NCI-H2081 treated with DMSO at 0.1 percent for 48 hours (cell line): ENCODE results near the gene ZDHHC14.
"Not testable (repeated sequence)": the region's sequence is repeated elsewhere in the genome, so short reads cannot be mapped to it uniquely, and the experiment has no call there.

Experiments
- DNase-seq: peaks from one replicate; lab custom pipeline; 2025; lab: John Stamatoyannopoulos, UW

The ZDHHC14 gene

GRCh38 chr6:157380779-157381561 is at the start of gene ZDHHC14:
Gene ZDHHC14 (plus strand): TSS chr6:157381190.
- DNase-seq: no peak

GRCh38 chr6:157332813-157333212 is 48.2 kb upstream of the ZDHHC14 start:
- DNase-seq: no peak

GRCh38 chr6:157333537-157333936 is 47.5 kb upstream of the ZDHHC14 start:
- no peak for DNase-seq

- no peak for DNase-seq
Observed at GRCh38 chr6:157333956-157334355, 47.0 kb upstream of the ZDHHC14 start.

- no peak for DNase-seq
Observed at GRCh38 chr6:157335829-157336228, 45.2 kb upstream of the ZDHHC14 start.

GRCh38 chr6:157337276-157337675 is 43.7 kb upstream of the ZDHHC14 start:
- DNase-seq: not testable (repeated sequence)

GRCh38 chr6:157337751-157338150 is 43.2 kb upstream of the ZDHHC14 start:
- DNase-seq: no peak

GRCh38 chr6:157339432-157339831 is 41.6 kb upstream of the ZDHHC14 start:
- DNase-seq: no peak

GRCh38 chr6:157343732-157344131 is 37.3 kb upstream of the ZDHHC14 start:
- no peak for DNase-seq

- no peak for DNase-seq
Observed at GRCh38 chr6:157346373-157346772, 34.6 kb upstream of the ZDHHC14 start.

- no peak for DNase-seq
Observed at GRCh38 chr6:157358287-157358686, 22.7 kb upstream of the ZDHHC14 start.

- DNase-seq: no peak
Observed at GRCh38 chr6:157361886-157362285, 19.1 kb upstream of the ZDHHC14 start.

GRCh38 chr6:157364705-157365104 is 16.3 kb upstream of the ZDHHC14 start:
- no peak for DNase-seq

GRCh38 chr6:157366648-157367047 is 14.3 kb upstream of the ZDHHC14 start:
- no peak for DNase-seq

GRCh38 chr6:157368359-157369049 is 12.5 kb upstream of the ZDHHC14 start:
- DNase-seq: no peak

- no peak for DNase-seq
Observed at GRCh38 chr6:157370755-157371154, 10.2 kb upstream of the ZDHHC14 start.

GRCh38 chr6:157372501-157373280 is 8.3 kb upstream of the ZDHHC14 start:
- no peak for DNase-seq

GRCh38 chr6:157374889-157375443 is 6.0 kb upstream of the ZDHHC14 start:
- no peak for DNase-seq

- no peak for DNase-seq
Observed at GRCh38 chr6:157376241-157376640, 4.7 kb upstream of the ZDHHC14 start.

GRCh38 chr6:157376706-157377230 is 4.2 kb upstream of the ZDHHC14 start:
- DNase-seq: peak; percentile 14

GRCh38 chr6:157379656-157380457 is 1.1 kb upstream of the ZDHHC14 start:
- DNase-seq: peak; percentile 64
